OCI-LY1 (cell line): ENCODE results near the gene LINGO3.

ENCODE experiments used
- CTCF ChIP-seq: fragments of 200-600 bp; sonication (generic), shearing (Covaris generic); IDR thresholded peaks from 2 replicates; pipeline ENCODE4 v1.5.1; 2017; ENCODE audit warnings: mild to moderate bottlenecking, antibody characterized with exemption, low read length, moderate library complexity, mixed read lengths
- EZH2 ChIP-seq: fragments of 200-600 bp; sonication (generic), shearing (Covaris generic); IDR thresholded peaks from 2 replicates; pipeline ENCODE4 v1.8.0; 2017; ENCODE audit warnings: borderline replicate concordance, mixed run types, mild to moderate bottlenecking, antibody characterized with exemption, low read length, moderate library complexity, mixed read lengths

GRCh38 chr19:2294687-2295335, 13.1 kb downstream of the LINGO3 start:
- TF ChIP-seq CTCF (no peak), EZH2 (no peak)
